ENCODE results near the gene TBC1D22B. TPM values are rescaled to one million over a fixed set of nuclear protein-coding genes. Genes with fewer than 3 reads are reported as not detected.
"Not testable (repeated sequence)": the region's sequence is repeated elsewhere in the genome, so short reads cannot be mapped to it uniquely, and the experiment has no call there.

TBC1D22B gene
- total and polyA plus RNA-seq, 2 experiments from 2014 or later, result 5.0 to 8.3 TPM

- Histone ChIP-seq H4K20me1 (ENCODE audit: insufficient read depth) (no peaks in the 10 kb centered on the region; the same call in 1 of the 2 replicates), H3K27me3 (replicated peaks; ENCODE audit: insufficient read depth) (no peaks in the 10 kb centered on the region), H3F3A (ENCODE audit: insufficient read depth) (no peaks in the 10 kb centered on the region), H3K27ac (no peak overlapping the region), H3K4me2 (ENCODE audit: unreplicated experiment) (no peak overlapping the region), H3K9me2 (ENCODE audit: insufficient read depth) (no peaks in the 10 kb centered on the region), H2AFZ (no peak overlapping the region), H3K9ac (no peak overlapping the region), H3K4me1 (ENCODE audit: insufficient read depth) (peaks cover 11% of the 10 kb centered on the region; the same call in 1 of the 2 replicates), H3K9me3 (ENCODE audit: low read depth) (no peaks in the 10 kb centered on the region), H3K4me3 (no peak overlapping the region), H3K36me3 (ENCODE audit: low read depth) (peaks cover 54% of the 10 kb centered on the region), H3K79me2 (ENCODE audit: insufficient read depth) (no peaks in the 10 kb centered on the region)
- 98% methylated on average over 2 of the region's 2 CpGs for whole genome bisulfite sequencing, 2 experiments (ENCODE audit: low coverage in 1 of 2, low lambda C conversion rate in 2 of 2, missing lambda C conversion rate in 2 of 2)
- DNase-seq, result no peak
- TF ChIP-seq EZH2 (IDR thresholded peaks at IDR 0.05; ENCODE audit: insufficient read depth, poor library complexity, severe bottlenecking), result no peak
- TF ChIP-seq EZH2phosphoT487 (IDR thresholded peaks at IDR 0.05; ENCODE audit: insufficient read depth, low read depth), result no peak
- in situ Hi-C loops (cut with MboI), result no loop called here
These were observed 30.1 kb downstream of the TBC1D22B start for GRCh38 chr6:37287519-37288157.

- Histone ChIP-seq H3K9me2 (ENCODE audit: insufficient read depth) (no peaks in the 10 kb centered on the region), H3K36me3 (ENCODE audit: low read depth) (peaks cover 50% of the 10 kb centered on the region), H4K20me1 (ENCODE audit: insufficient read depth) (no peaks in the 10 kb centered on the region; the same call in 1 of the 2 replicates), H3K4me2 (ENCODE audit: unreplicated experiment) (no peak overlapping the region), H3F3A (ENCODE audit: insufficient read depth) (no peaks in the 10 kb centered on the region), H3K9me3 (ENCODE audit: low read depth) (no peaks in the 10 kb centered on the region), H3K4me3 (no peak overlapping the region), H3K27me3 (replicated peaks; ENCODE audit: insufficient read depth) (no peaks in the 10 kb centered on the region), H2AFZ (no peak overlapping the region), H3K79me2 (ENCODE audit: insufficient read depth) (no peaks in the 10 kb centered on the region), H3K27ac (no peak overlapping the region), H3K4me1 (ENCODE audit: insufficient read depth) (peaks cover 11% of the 10 kb centered on the region; the same call in 1 of the 2 replicates), H3K9ac (no peak overlapping the region)
- 88 to 97% methylated on average over 2 of the region's 2 CpGs for WGBS, 2 experiments (ENCODE audit: low coverage in 1 of 2, low lambda C conversion rate in 2 of 2, missing lambda C conversion rate in 2 of 2)
- in situ Hi-C loops (cut with MboI), result no loop called here
- no peak for TF ChIP-seq EZH2 (IDR thresholded peaks at IDR 0.05; ENCODE audit: insufficient read depth, poor library complexity, severe bottlenecking)
- TF ChIP-seq EZH2phosphoT487 (IDR thresholded peaks at IDR 0.05; ENCODE audit: insufficient read depth, low read depth), result no peak
- peak; percentile 7 for DNase-seq
These were observed 30.7 kb downstream of the TBC1D22B start for GRCh38 chr6:37288247-37288646.

GRCh38 chr6:37289931-37290330 lies 32.4 kb downstream of the TBC1D22B start:
- Histone ChIP-seq H3F3A (ENCODE audit: insufficient read depth) (no peaks in the 10 kb centered on the region), H3K9ac (no peak overlapping the region), H2AFZ (no peak overlapping the region), H4K20me1 (ENCODE audit: insufficient read depth) (no peaks in the 10 kb centered on the region; the same call in 1 of the 2 replicates), H3K4me3 (no peak overlapping the region), H3K27me3 (replicated peaks; ENCODE audit: insufficient read depth) (no peaks in the 10 kb centered on the region), H3K4me1 (ENCODE audit: insufficient read depth) (no peaks in the 10 kb centered on the region), H3K9me3 (ENCODE audit: low read depth) (no peaks in the 10 kb centered on the region), H3K9me2 (ENCODE audit: insufficient read depth) (no peaks in the 10 kb centered on the region), H3K79me2 (ENCODE audit: insufficient read depth) (no peaks in the 10 kb centered on the region), H3K36me3 (ENCODE audit: low read depth) (peaks cover 48% of the 10 kb centered on the region; the same call in 1 of the 2 replicates), H3K27ac (no peak overlapping the region), H3K4me2 (ENCODE audit: unreplicated experiment) (no peak overlapping the region)
- in situ Hi-C loops (cut with MboI), result no loop called here
- no peak for DNase-seq
- TF ChIP-seq EZH2phosphoT487 (IDR thresholded peaks at IDR 0.05; ENCODE audit: insufficient read depth, low read depth) (no peak), EZH2 (IDR thresholded peaks at IDR 0.05; ENCODE audit: insufficient read depth, poor library complexity, severe bottlenecking) (no peak)
- 95 to 96% methylated on average over 3 of the region's 3 CpGs for WGBS, 2 experiments (ENCODE audit: low coverage in 1 of 2, low lambda C conversion rate in 2 of 2, missing lambda C conversion rate in 2 of 2)

- in situ Hi-C loops (cut with MboI), result no loop called here
- Histone ChIP-seq H3K9me2 (ENCODE audit: insufficient read depth) (no peaks in the 10 kb centered on the region), H3K36me3 (ENCODE audit: low read depth) (peaks cover 36% of the 10 kb centered on the region), H3K4me2 (ENCODE audit: unreplicated experiment) (no peak overlapping the region), H3K4me3 (no peak overlapping the region), H3K27ac (no peak overlapping the region), H3K4me1 (ENCODE audit: insufficient read depth) (no peaks in the 10 kb centered on the region), H3K79me2 (ENCODE audit: insufficient read depth) (no peaks in the 10 kb centered on the region), H3F3A (ENCODE audit: insufficient read depth) (no peaks in the 10 kb centered on the region), H3K9me3 (ENCODE audit: low read depth) (no peaks in the 10 kb centered on the region), H3K9ac (no peak overlapping the region), H4K20me1 (ENCODE audit: insufficient read depth) (no peaks in the 10 kb centered on the region; the same call in 1 of the 2 replicates), H2AFZ (no peak overlapping the region), H3K27me3 (replicated peaks; ENCODE audit: insufficient read depth) (no peaks in the 10 kb centered on the region)
- DNase-seq, result no peak
- no peak for TF ChIP-seq EZH2phosphoT487 (IDR thresholded peaks at IDR 0.05; ENCODE audit: insufficient read depth, low read depth)
These were observed 35.9 kb downstream of the TBC1D22B start for GRCh38 chr6:37293426-37293825.

- H3K9me3 ChIP-seq (ENCODE audit: low read depth); H3K27me3 ChIP-seq (replicated peaks; ENCODE audit: insufficient read depth); H3K9ac ChIP-seq; H3K79me2 ChIP-seq (ENCODE audit: insufficient read depth); H4K20me1 ChIP-seq (ENCODE audit: insufficient read depth); H2AFZ ChIP-seq; H3K27ac ChIP-seq; H3K4me2 ChIP-seq (ENCODE audit: unreplicated experiment); H3F3A ChIP-seq (ENCODE audit: insufficient read depth); H3K4me1 ChIP-seq (ENCODE audit: insufficient read depth); H3K4me3 ChIP-seq; in situ Hi-C loops (cut with MboI); DNase-seq; H3K9me2 ChIP-seq (ENCODE audit: insufficient read depth): not testable (repeated sequence)
- H3K36me3 ChIP-seq (ENCODE audit: low read depth), result peaks cover 15% of the 10 kb centered on the region
These were observed 40.1 kb downstream of the TBC1D22B start for GRCh38 chr6:37297637-37298036.
